Tibial nerve (tissue), 4 donors: ENCODE data around the gene CYYR1. TPM values are rescaled to one million over a fixed set of nuclear protein-coding genes. Genes with fewer than 3 reads are reported as not detected.

ENCODE experiments used
- DNase-seq, 2 donors: peaks; one replicate each; pipeline ENCODE4 v3.0.0-alpha.2; 2019; ENCODE audit warnings: low spot score in 2 of 2
- H3K27ac ChIP-seq, 4 donors: fragments of 200-600 bp; sonication (generic) in 3 of 4; one replicate each; pipeline ENCODE4 v1.5.1; 2017 to 2019; ENCODE audit warnings: mild to moderate bottlenecking in 1 of 4
- H3K27me3 ChIP-seq, 2 donors: fragments of 200-600 bp; sonication (generic) in 1 of 2; one replicate each; pipeline versions ENCODE4 v1.5.1 to v1.6.0; 2017 to 2019
- H3K36me3 ChIP-seq, 3 donors: fragments of 200-600 bp; sonication (generic); one replicate each; pipeline ENCODE4 v1.5.1; 2018 to 2019
- H3K4me1 ChIP-seq, 4 donors: fragments of 200-600 bp; sonication (generic) in 3 of 4; one replicate each; pipeline ENCODE4 v1.5.1; 2017 to 2019
- H3K4me3 ChIP-seq, 4 donors: fragments of 200-600 bp; sonication (generic) in 3 of 4; one replicate each; pipeline ENCODE4 v1.5.1; 2017 to 2019; ENCODE audit warnings: mild to moderate bottlenecking in 1 of 4, moderate library complexity in 1 of 4
- H3K9me3 ChIP-seq, 4 donors: fragments of 200-600 bp; sonication (generic) in 3 of 4; one replicate each; pipeline ENCODE4 v1.5.1; 2017 to 2019
- EP300 ChIP-seq, 2 donors: sonication (generic); formaldehyde crosslinking; IDR thresholded peaks; one replicate each; pipeline ENCODE4 v1.6.1; 2017; ENCODE audit warnings: antibody characterized with exemption in 2 of 2, mild to moderate bottlenecking in 1 of 2
- POLR2A ChIP-seq, 2 donors: fragments of 450-650 bp; IDR thresholded peaks; one replicate each; pipeline ENCODE4 v1.6.1; 2017; ENCODE audit warnings: antibody characterized with exemption in 2 of 2, mild to moderate bottlenecking in 2 of 2, moderate library complexity in 2 of 2
- WGBS, 2 donors: methylation state at CpG; one replicate each; pipeline ENCODE4 v1.1.5; 2018; 5-methylcytosine and 5-hydroxymethylcytosine counted together
- total RNA-seq, 4 donors: library from RNA; depleted of rRNA; stranded (reverse); fragments of >200 nt; gene quantifications; one replicate each; pipeline ENCODE4 v1.1.0, GENCODE V29; 2016
- TF ChIP-seq, protein P1 (sequence below), 5 experiments: fragments of 200-600 bp in 3 of 5; fragments of 450-650 bp in 2 of 5; sonication (generic) in 3 of 5; IDR thresholded peaks; one replicate each; pipeline ENCODE4 v1.5.1; 2016 to 2019; ENCODE audit warnings: antibody characterized with exemption in 5 of 5, mild to moderate bottlenecking in 3 of 5, moderate library complexity in 2 of 5

The CYYR1 gene
- total RNA-seq, 4 donors from 2014 or later: 10.0 to 19.4 (median 14.8) TPM

DNA sequence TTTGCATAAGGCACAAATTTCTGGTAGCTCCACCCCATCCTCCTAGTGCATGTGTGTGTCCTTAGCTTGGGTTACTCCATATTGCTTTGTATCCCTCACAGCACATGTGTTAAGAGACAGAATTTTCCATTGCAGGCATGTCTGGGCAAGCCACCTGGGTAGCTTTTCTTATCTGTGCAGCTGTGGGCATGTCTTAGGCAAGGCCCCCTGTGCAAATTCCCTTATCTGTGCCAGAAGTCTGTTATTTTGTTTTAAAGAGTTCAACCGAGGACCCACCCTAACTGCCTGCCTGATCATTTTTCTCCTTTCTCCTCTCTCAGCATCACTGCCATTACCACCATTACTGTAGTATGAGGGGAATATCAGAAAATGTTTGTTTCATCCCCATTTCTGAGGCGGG is 131.9 kb downstream of the CYYR1 start:
- 88 to 95% methylated on average over 2 of the region's 2 CpGs for WGBS, 2 donors

DNA sequence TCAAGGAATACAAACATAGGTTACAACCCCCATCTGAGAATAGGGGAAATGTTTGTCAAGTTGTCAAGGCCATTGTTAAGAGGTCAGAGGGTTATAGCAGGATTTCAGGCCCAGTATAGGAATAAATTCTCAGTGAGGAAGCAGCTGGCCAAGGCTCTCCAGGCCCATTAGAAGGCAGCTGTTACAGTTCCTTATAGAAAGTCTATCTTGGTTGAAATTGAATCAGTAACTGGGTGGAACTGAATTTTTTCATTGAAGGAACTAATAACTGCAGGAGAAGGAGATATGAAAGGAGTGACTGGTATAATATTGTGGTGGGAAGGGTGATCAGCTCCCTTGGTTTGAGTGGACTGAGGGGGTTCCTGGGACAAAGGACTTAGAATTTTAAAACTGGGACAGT is 134.1 kb downstream of the CYYR1 start:
- H3K4me1 ChIP-seq: no peaks in the 10 kb centered on the region
- no peaks in the 10 kb centered on the region for H3K36me3 ChIP-seq
- H3K4me3 ChIP-seq: no peak overlapping the region
- no peak for TF ChIP-seq EP300 (IDR thresholded peaks at IDR 0.05)
- no peak for DNase-seq
- H3K9me3 ChIP-seq: no peaks in the 10 kb centered on the region
- H3K27me3 ChIP-seq: no peaks in the 10 kb centered on the region
- no peak overlapping the region for H3K27ac ChIP-seq

More for the DNA sequence above, 131.9 kb downstream of the CYYR1 start:
- Histone ChIP-seq H3K27me3 (no peaks in the 10 kb centered on the region), H3K36me3 (no peaks in the 10 kb centered on the region), H3K27ac (no peak overlapping the region), H3K4me1 (no peaks in the 10 kb centered on the region), H3K4me3 (no peak overlapping the region), H3K9me3 (no peaks in the 10 kb centered on the region)
- no peak for DNase-seq
- TF ChIP-seq, protein P1, sequence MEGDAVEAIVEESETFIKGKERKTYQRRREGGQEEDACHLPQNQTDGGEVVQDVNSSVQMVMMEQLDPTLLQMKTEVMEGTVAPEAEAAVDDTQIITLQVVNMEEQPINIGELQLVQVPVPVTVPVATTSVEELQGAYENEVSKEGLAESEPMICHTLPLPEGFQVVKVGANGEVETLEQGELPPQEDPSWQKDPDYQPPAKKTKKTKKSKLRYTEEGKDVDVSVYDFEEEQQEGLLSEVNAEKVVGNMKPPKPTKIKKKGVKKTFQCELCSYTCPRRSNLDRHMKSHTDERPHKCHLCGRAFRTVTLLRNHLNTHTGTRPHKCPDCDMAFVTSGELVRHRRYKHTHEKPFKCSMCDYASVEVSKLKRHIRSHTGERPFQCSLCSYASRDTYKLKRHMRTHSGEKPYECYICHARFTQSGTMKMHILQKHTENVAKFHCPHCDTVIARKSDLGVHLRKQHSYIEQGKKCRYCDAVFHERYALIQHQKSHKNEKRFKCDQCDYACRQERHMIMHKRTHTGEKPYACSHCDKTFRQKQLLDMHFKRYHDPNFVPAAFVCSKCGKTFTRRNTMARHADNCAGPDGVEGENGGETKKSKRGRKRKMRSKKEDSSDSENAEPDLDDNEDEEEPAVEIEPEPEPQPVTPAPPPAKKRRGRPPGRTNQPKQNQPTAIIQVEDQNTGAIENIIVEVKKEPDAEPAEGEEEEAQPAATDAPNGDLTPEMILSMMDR (IDR thresholded peaks at IDR 0.05): no peak
- TF ChIP-seq POLR2A (IDR thresholded peaks at IDR 0.05) (no peak), EP300 (IDR thresholded peaks at IDR 0.05) (no peak)

- Histone ChIP-seq H3K36me3 (no peaks in the 10 kb centered on the region), H3K4me1 (no peaks in the 10 kb centered on the region), H3K27me3 (no peaks in the 10 kb centered on the region), H3K4me3 (no peak overlapping the region), H3K9me3 (no peaks in the 10 kb centered on the region), H3K27ac (no peak overlapping the region)
- 70 to 87% methylated on average over 1 of the region's 1 CpG for whole genome bisulfite sequencing, 2 donors
- DNase-seq: no peak
- TF ChIP-seq, protein P1 (IDR thresholded peaks at IDR 0.05): no peak
- TF ChIP-seq EP300 (IDR thresholded peaks at IDR 0.05): no peak
- TF ChIP-seq POLR2A (IDR thresholded peaks at IDR 0.05): no peak
Measured at GRCh38 chr21:26437326-26438009, 135.6 kb downstream of the CYYR1 start.

- no peak for DNase-seq
- H3K27me3 ChIP-seq: no peaks in the 10 kb centered on the region
- H3K4me3 ChIP-seq: no peak overlapping the region
- WGBS, 2 donors: 82 to 93% methylated on average over 1 of the region's 1 CpG
- H3K4me1 ChIP-seq: no peaks in the 10 kb centered on the region
- H3K27ac ChIP-seq: no peak overlapping the region
- TF ChIP-seq POLR2A (IDR thresholded peaks at IDR 0.05) (no peak), EP300 (IDR thresholded peaks at IDR 0.05) (no peak)
- TF ChIP-seq, protein P1 (IDR thresholded peaks at IDR 0.05): no peak
- no peaks in the 10 kb centered on the region for H3K9me3 ChIP-seq
- H3K36me3 ChIP-seq: no peaks in the 10 kb centered on the region
Measured at GRCh38 chr21:26433386-26433785, 139.7 kb downstream of the CYYR1 start.

GRCh38 chr21:26432410-26432809 is 140.7 kb downstream of the CYYR1 start:
- no peak for TF ChIP-seq EP300 (IDR thresholded peaks at IDR 0.05)
- TF ChIP-seq, protein P1 (IDR thresholded peaks at IDR 0.05): no peak
- no peak for TF ChIP-seq POLR2A (IDR thresholded peaks at IDR 0.05)
- no peak for DNase-seq
- Histone ChIP-seq H3K36me3 (no peaks in the 10 kb centered on the region), H3K4me1 (no peaks in the 10 kb centered on the region), H3K27ac (no peak overlapping the region), H3K9me3 (no peaks in the 10 kb centered on the region), H3K4me3 (no peak overlapping the region), H3K27me3 (no peaks in the 10 kb centered on the region)
- 60% methylated on average over 5 of the region's 5 CpGs for WGBS, 2 donors
